ENCODE measurements around the gene PALMD. TPM values are rescaled to one million over a fixed set of nuclear protein-coding genes. Genes with fewer than 3 reads are reported as not detected.

The PALMD gene
- total RNA-seq, 1 donor from 2014 or later: 1.4 TPM

DNA sequence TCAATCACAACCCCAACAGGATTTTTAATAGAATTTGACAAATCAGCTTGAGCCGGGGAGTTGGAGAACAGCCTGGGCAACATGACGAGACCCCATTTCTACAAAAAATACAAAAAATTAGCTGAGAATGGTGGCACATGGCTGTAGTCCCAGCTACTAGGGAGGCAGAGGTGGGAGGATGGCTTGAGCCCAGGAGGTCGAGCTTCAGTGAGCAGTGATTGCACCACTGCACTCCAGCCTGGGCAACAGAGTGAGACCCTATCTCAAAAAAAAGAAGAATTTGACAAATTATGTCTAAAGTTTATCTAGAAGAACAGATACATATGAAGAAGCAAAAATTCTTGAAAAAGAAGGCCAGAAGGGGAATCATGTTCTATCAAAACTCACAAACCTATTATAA, 77.3 kb downstream of the PALMD start:
- no peak for DNase-seq (ENCODE audit: low read depth)
- TF ChIP-seq, protein P1, sequence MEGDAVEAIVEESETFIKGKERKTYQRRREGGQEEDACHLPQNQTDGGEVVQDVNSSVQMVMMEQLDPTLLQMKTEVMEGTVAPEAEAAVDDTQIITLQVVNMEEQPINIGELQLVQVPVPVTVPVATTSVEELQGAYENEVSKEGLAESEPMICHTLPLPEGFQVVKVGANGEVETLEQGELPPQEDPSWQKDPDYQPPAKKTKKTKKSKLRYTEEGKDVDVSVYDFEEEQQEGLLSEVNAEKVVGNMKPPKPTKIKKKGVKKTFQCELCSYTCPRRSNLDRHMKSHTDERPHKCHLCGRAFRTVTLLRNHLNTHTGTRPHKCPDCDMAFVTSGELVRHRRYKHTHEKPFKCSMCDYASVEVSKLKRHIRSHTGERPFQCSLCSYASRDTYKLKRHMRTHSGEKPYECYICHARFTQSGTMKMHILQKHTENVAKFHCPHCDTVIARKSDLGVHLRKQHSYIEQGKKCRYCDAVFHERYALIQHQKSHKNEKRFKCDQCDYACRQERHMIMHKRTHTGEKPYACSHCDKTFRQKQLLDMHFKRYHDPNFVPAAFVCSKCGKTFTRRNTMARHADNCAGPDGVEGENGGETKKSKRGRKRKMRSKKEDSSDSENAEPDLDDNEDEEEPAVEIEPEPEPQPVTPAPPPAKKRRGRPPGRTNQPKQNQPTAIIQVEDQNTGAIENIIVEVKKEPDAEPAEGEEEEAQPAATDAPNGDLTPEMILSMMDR (conservative IDR thresholded peaks at IDR 0.05; ENCODE audit: low read depth, low read length): no peak
- H3K4me3 ChIP-seq (ENCODE audit: low read depth, low read length): no peak overlapping the region

DNA sequence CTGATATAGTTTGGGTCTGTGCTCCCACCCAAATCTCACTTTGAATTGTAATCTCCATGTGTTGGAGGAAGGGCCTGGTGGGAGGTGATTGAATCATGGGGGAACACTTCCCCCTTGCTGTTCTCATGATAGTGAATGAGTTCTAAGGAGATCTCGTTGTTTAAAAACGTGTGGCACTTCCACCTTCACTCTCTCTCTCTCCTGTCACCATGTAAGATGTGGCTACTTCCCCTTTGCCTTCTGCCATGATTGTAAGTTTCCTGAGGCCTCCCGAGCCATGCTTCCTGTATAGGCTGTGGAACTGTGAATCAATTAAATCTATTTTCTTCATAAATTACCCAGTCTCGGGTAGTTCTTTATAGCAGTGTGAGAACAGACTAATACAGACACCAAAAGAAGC, 80.1 kb downstream of the PALMD start:
- H3K4me3 ChIP-seq (ENCODE audit: low read depth, low read length): no peak overlapping the region
- DNase-seq (ENCODE audit: low read depth): no peak
- TF ChIP-seq, protein P1 (conservative IDR thresholded peaks at IDR 0.05; ENCODE audit: low read depth, low read length): no peak

GRCh38 chr1:99726407-99726806, 80.5 kb downstream of the PALMD start:
- H3K4me3 ChIP-seq (ENCODE audit: low read depth, low read length): no peak overlapping the region
- DNase-seq (ENCODE audit: low read depth): no peak
- TF ChIP-seq, protein P1 (conservative IDR thresholded peaks at IDR 0.05; ENCODE audit: low read depth, low read length): no peak

- TF ChIP-seq, protein P1 (conservative IDR thresholded peaks at IDR 0.05; ENCODE audit: low read depth, low read length): no peak
- no peak overlapping the region for H3K4me3 ChIP-seq (ENCODE audit: low read depth, low read length)
- DNase-seq (ENCODE audit: low read depth): no peak
Measured at GRCh38 chr1:99726818-99727217, 80.9 kb downstream of the PALMD start.

DNA sequence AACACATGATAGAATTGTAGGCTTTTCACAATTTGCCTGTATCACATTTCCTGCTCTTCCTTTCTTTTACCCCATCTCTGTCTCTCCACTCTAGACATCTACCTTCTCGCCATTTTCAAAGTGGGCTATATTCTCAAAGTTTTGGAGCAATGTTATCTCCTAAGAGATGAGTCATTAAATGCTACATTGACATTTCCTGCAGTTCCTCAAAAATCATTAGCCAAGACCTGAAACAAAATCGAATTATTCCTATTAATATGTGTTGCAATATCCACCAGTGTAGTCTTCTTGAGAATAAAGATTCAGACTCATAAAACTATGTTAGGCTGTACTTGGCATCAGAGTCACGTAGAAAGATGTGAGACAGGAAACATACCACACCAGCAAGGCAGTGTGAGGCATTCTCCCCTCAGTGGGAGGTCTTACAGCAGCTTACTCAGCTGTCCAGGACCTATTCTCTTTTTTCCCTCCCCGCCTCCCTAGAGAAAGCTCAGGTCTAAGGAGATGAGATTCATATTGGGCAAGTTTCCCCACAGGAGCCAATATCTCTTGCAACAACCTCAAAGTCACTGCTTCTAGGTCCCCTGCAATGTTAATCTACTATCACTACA, 81.8 kb downstream of the PALMD start:
- TF ChIP-seq, protein P1 (conservative IDR thresholded peaks at IDR 0.05; ENCODE audit: low read depth, low read length): no peak
- no peak overlapping the region for H3K4me3 ChIP-seq (ENCODE audit: low read depth, low read length)
- peak; percentile 29 for DNase-seq (ENCODE audit: low read depth)

- TF ChIP-seq, protein P1 (conservative IDR thresholded peaks at IDR 0.05; ENCODE audit: low read depth, low read length): peak; percentile 53
- no peak overlapping the region for H3K4me3 ChIP-seq (ENCODE audit: low read depth, low read length)
- no peak for DNase-seq (ENCODE audit: low read depth)
Measured at GRCh38 chr1:99728494-99729235, 82.8 kb downstream of the PALMD start.

- TF ChIP-seq, protein P1 (conservative IDR thresholded peaks at IDR 0.05; ENCODE audit: low read depth, low read length): no peak
- no peak overlapping the region for H3K4me3 ChIP-seq (ENCODE audit: low read depth, low read length)
- no peak for DNase-seq (ENCODE audit: low read depth)
Measured at GRCh38 chr1:99731384-99731783, 85.5 kb downstream of the PALMD start.

Measured in epithelial cell of proximal tubule (primary cell).